ENCODE results near the gene OR2T1.
"Not testable (repeated sequence)": the region's sequence is repeated elsewhere in the genome, so short reads cannot be mapped to it uniquely, and the experiment has no call there.

OR2T1 gene

DNA sequence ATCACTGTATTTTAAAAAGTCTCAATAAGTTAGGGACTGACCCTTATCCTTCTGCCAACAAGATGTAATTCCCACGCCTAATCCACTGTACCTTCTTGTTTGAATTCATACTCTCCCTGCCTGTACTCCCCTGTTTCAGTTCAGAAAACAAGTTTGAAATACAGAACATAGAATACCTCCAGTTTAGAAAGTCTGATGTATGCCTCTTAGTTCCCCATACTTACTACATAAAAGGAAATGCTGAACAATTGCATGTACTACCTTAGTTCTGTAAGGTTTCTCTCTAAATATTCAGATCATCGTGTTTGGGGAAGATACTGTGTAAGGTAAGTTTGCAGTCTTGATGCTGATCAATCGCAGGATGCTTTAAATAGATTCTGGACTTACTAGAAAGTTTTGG, 33.5 kb downstream of the OR2T1 start:
- DNase-seq: not testable (repeated sequence)

DNA sequence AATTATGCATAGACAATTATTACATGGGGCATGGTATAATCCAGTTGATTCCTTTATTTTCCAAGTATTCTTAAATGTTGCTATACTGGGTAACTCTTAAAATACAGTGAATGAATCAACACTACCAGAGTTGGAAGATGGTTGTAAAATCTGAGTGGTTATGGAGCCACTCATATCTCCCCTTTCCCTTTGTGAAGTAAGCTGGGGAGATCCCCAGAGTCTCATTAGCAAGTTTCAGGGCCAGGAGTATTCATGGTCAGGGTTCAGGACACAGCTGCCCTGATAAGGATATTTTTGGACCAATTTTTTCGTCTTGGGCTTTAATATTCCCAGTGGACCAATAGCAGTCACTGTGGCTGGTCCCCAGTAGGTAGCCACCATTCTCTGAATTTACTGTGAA, 35.8 kb downstream of the OR2T1 start:
- not testable (repeated sequence) for DNase-seq

DNA sequence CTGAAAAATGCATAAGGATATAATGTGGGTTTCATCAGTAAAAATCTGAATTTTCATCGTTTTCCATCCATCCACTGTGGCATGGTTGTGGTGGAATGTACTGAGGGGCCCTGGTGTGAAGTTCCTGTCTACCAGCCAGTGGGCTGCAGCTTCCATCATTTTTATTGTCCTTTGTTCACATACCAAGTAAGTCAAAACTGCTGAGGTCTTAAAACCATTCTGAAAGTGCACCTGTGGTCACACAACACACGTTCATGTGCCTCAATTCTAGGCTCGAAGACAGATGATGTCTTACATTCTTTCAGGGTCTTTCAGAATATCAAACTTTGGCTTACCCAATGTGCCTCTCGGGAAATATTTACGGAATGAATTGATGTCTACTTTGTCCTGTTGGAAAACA, 36.4 kb downstream of the OR2T1 start:
- not testable (repeated sequence) for DNase-seq

DNA sequence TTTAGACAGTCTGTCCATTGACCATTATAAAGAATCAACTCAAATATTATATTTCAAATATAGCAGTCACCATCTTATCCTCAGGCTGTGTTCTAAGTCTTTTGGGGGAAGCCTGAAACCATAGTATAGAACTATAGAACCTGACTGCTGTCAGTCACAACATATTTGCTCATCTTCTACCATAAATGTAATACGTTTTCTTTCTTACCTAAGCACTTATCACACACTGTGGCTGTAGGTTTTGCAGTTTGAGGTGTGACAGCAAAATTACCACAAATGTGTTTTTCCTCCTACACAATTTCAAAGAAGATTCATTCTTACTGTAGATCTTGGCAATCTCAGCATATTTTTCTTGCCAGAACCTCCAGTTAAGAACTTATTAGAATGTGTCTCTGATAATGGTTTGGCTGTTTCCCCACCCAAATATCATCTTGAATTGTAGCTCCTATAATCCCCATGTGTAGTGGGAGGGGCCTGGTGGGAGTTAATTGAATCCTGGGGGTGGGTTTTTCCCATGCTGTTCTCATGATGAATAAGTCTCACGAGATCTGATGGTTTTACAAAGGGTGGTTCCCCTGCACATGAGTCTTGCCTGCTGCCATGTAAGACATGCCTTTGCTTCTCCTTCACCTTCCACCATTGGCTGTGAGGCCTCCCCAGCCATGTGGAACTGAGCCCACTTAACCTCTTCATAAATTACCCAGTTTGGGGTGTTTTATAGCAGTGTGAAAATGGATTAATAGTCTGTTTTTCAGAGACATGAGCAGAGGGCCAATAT, 39.8 kb downstream of the OR2T1 start:
- not testable (repeated sequence) for DNase-seq

DNA sequence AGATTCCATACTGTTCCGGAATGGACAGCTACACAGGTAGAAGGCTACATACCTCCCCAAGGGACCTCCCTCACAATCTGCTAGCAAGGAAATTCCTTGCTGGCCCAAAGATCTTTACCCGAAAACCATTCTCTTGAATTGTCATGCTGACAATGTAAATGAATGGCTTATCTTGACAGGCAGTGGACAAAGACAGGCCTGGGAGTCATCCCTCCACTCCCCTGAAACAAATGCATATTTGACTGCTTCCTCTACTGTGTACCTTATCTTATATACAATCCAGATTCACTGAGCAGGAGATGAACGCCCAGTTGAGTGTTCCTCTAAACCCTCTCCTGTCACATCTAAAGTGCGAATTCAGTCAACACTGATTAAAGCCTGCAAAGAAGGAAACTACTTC, 41.8 kb downstream of the OR2T1 start:
- DNase-seq: not testable (repeated sequence)

DNA sequence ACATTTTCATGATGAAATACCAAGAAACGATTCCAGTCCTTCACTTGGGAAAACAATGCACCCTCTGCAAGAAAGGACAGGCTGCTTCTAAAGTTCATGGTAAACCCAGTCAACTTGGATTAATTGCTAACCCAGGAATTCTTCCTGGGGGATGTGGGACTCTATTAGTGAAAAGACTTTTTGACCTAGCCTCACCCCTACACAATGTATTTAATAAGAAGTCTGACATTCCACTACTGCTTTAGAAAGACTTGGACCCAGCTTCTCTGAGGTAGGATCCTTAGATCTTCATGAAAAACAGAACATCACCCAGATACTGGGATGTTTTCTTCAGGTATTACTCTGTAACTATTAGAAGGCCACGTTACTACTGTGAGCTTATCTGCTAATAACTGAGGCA, 42.6 kb downstream of the OR2T1 start, which contains the start of gene OR2T2:
OR2T2 (plus strand) TSS at position 239 of the 400 bp plus-strand sequence. CDS start 7,161 bp downstream, outside the sequence.
- not testable (repeated sequence) for DNase-seq

DNA sequence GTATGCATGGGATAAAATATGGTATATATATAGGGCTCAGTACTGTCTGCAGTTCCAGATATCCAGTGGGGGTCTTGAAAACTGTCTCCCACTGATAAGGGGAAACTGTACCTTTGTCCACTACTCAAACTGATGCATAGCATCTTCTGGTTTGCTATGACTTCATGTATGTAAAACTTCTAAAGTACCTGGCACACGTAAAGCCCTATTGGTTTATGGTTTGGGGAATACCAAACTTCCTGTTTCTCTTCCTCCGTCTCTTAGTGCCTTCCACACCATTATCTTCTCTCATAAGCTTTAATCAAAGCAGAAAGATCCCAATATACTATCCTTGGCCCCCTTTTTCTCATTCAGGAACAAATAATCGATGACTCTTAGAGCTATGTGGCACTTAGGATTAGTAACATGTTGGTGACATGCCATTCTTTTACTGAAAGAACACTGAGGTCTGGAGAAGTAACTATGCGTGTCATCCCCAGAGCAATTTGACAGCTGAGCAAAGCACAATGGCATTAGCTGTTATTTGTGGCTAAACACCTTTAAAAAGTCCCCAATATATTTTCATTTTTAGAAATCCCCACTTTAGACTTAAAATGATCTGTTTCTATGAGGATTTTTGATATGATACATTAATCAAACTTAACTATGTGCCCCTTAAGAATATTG, 45.7 kb downstream of the OR2T1 start:
- DNase-seq: not testable (repeated sequence)

DNA sequence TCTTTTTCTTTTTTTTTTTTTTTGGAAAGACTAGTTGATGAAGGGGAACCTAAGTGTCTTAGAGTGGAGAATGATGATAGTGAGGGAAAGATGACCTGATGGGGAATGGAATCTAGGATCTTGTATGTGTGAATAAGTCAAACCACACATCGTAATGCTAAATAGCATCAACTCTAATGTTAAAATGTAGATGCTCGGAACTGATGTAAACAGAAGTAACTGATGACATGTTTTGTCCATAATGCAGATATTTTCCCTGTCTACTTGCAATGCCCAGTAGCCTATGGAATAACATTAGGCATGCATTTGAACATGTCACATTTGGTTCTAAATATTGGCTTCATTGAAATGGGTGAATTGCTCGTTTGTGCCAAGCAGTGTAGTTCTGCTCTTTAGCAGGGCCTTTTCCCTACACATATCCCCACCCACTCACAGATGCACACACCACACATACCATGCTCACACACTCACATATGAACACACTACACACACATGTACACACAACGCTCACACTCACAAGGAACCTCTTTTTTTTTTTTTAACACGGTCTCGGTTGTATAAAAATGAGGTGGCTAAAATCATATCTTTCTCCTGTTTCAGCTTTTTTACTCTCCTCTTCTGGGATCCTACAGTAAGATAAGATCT, 47.1 kb downstream of the OR2T1 start:
- not testable (repeated sequence) for DNase-seq

DNA sequence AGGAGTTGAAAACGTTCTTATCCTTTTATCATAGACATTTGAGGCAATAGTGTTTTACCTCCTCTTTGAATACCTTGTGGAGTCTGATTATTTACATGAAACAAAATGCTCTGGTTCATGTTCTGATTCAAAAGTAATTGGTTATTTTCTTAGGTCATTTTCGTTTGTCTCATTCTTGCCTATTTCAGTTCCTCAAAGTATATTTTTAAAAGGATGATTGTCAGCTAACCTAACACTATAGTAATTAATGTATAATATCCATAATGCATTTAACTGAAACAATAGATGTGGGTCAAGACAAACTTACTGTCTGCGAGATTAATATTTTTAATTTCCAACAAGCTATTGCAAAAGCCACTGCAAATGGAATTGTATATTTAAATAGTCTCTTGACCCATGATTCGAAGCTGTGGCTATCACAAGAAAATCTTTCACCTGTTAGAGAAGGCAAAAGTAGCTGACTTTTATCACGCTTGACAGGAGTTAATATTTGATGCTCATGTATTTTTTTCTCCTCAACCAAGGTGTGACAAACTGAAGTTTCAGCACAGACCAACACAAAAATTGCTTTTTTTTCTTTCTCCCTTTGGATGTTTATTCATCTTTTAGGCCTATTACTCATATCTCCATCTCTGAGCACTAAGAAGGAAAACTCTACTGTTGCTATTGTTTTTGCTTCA, 47.8 kb downstream of the OR2T1 start:
- DNase-seq: not testable (repeated sequence)

DNA sequence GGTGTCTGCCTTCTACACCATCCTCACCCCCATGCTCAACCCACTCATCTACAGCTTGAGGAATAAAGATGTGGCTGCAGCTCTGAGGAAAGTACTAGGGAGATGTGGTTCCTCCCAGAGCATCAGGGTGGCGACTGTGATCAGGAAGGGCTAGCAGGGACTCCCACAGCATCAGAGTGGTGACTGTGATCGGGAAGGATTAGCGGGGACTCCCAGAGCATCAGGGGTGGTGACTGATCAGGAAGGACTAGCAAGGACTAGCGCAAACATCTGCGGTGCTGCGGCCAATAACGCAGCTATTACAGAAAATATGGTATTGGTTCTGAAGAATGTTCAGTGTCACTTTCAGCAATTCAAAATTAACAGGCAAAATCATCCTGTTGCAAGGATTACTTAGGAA, 50.8 kb downstream of the OR2T1 start:
- DNase-seq: not testable (repeated sequence)

DNA sequence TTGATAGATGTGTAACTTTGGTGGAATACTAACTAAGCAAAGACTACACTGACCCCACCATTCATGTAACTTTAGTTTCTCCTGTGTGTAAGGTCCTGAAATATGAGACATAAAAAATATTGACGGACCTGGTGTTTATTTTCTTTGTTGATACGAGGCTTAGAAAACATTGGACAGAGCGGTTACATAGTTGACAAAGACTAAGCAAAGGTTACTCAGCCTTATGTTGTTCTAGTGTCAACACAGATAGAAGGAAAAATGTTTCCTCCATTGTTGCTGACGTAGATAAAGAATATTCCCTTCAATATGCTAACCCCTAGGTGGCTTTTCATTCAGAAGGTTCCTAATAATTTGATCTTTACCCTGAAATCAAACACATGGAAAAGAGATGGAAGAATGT, 52.2 kb downstream of the OR2T1 start:
- DNase-seq: not testable (repeated sequence)

DNA sequence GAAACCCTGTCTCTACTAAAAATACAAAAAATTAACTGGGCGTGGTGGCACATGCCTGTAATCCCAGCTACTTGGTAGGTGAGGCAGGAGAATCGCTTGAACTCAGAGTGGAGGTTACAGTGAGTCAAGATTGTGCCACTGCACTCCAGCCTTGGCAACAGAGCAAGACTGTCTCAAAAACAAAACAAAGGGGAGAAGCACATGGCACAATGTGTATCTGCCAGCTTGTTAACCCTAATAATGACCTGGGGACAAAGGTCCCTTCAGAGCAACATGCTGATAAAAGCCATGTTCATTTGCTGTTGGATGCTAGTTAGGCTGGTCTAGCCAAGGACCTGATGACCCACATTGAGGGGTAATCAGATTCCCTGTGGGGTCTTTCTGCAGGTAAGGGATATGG, 53.8 kb downstream of the OR2T1 start:
- DNase-seq: not testable (repeated sequence)

Measured in EL (cell line).